Naive thymus-derived CD4-positive, alpha-beta T cell (primary cell): ENCODE results near the gene ITGA2. TPM values are rescaled to one million over a fixed set of nuclear protein-coding genes. Genes with fewer than 3 reads are reported as not detected.

Experiments
- ATAC-seq: fragments of 150-1000 bp; cut with Tn5 transposase; 2 replicates; pipeline ENCODE4 v1.10.0; 2021; ENCODE audit warnings: mild to moderate bottlenecking, moderate library complexity
- CTCF ChIA-PET: fragments of 350-600 bp; sonication (Branson Sonifier 250); formaldehyde crosslinking; loops from one replicate; lab custom pipeline; 2021; ENCODE audit warnings: antibody characterized with exemption; lab: Charles Lee
- POLR2A ChIA-PET: fragments of 350-600 bp; sonication (Branson Sonifier 250); formaldehyde crosslinking; loops from one replicate; lab custom pipeline; 2021; ENCODE audit warnings: antibody characterized with exemption, inconsistent platforms; lab: Charles Lee
- DNase-seq, 9 donors: peaks; one replicate each; pipeline versions ENCODE4 v3.0.0 to v3.0.0-alpha.2; 2020 to 2022; ENCODE audit warnings: mixed read lengths in 1 of 9
- H3K27ac ChIP-seq: one replicate; pipeline ENCODE4 v1.7.0; 2013; ENCODE audit warnings: mild to moderate bottlenecking, low read depth, low read length, moderate library complexity
- H3K27me3 ChIP-seq, 2 donors: one replicate each; pipeline ENCODE4 v1.7.0; 2013; ENCODE audit warnings: low read length in 2 of 2, mild to moderate bottlenecking in 2 of 2, moderate library complexity in 2 of 2; ENCODE audit not compliant: control insufficient read depth in 2 of 2, insufficient read depth in 2 of 2
- H3K36me3 ChIP-seq, 3 experiments: 1 replicate in 2 of 3; 2 replicates in 1 of 3; pipeline ENCODE4 v1.7.0; 2013; ENCODE audit warnings: low read length in 3 of 3, mild to moderate bottlenecking in 3 of 3, moderate library complexity in 1 of 3; ENCODE audit not compliant: insufficient read depth in 3 of 3, control insufficient read depth in 2 of 3
- H3K4me1 ChIP-seq, 2 donors: one replicate each; pipeline ENCODE4 v1.7.0; 2013; ENCODE audit warnings: low read length in 2 of 2, mild to moderate bottlenecking in 2 of 2, moderate library complexity in 1 of 2; ENCODE audit not compliant: control insufficient read depth in 2 of 2, insufficient read depth in 2 of 2
- H3K4me3 ChIP-seq: 2 replicates; pipeline ENCODE4 v1.7.0; 2013; ENCODE audit warnings: mild to moderate bottlenecking, low read length
- H3K9me3 ChIP-seq, 3 experiments: 1 replicate in 2 of 3; 2 replicates in 1 of 3; pipeline ENCODE4 v1.7.0; 2013; ENCODE audit warnings: low read length in 3 of 3; ENCODE audit not compliant: control insufficient read depth in 2 of 3
- H3K27ac Mint-ChIP-seq, 9 donors: one replicate each; pipeline ENCODE4 v1.8.0; 2020 to 2022; ENCODE audit warnings: mixed read lengths in 9 of 9, mild to moderate bottlenecking in 8 of 9, moderate library complexity in 5 of 9, inconsistent platforms in 2 of 9
- H3K27me3 Mint-ChIP-seq, 5 donors: one replicate each; pipeline ENCODE4 v1.8.0; 2021 to 2022; ENCODE audit warnings: mixed read lengths in 5 of 5, mild to moderate bottlenecking in 1 of 5
- H3K36me3 Mint-ChIP-seq, 5 donors: one replicate each; pipeline ENCODE4 v1.8.0; 2020 to 2022; ENCODE audit warnings: mixed read lengths in 5 of 5, mild to moderate bottlenecking in 3 of 5, inconsistent platforms in 1 of 5
- H3K4me1 Mint-ChIP-seq, 7 donors: one replicate each; pipeline ENCODE4 v1.8.0; 2020 to 2022; ENCODE audit warnings: mixed read lengths in 7 of 7, mild to moderate bottlenecking in 3 of 7, inconsistent platforms in 1 of 7
- H3K4me3 Mint-ChIP-seq, 10 donors: one replicate each; pipeline ENCODE4 v1.8.0; 2020 to 2022; ENCODE audit warnings: mild to moderate bottlenecking in 10 of 10, mixed read lengths in 10 of 10, moderate library complexity in 6 of 10, inconsistent platforms in 2 of 10
- H3K9me3 Mint-ChIP-seq, 11 donors: one replicate each; pipeline ENCODE4 v1.8.0; 2020 to 2022; ENCODE audit warnings: mixed read lengths in 11 of 11, mild to moderate bottlenecking in 4 of 11, inconsistent platforms in 1 of 11, moderate library complexity in 1 of 11
- intact Hi-C, 2 donors: fragments of 100-400 bp; cut with micrococcal nuclease; formaldehyde crosslinking; loops; one replicate each; pipeline ENCODE4 v1.15.1; 2023
- polyA plus RNA-seq, 2 donors: library from polyadenylated mRNA; unstranded; fragments of 300-500 nt; fragmentation: Illumina TruSeq; gene quantifications; one replicate each; pipeline ENCODE4 v1.2.3, GENCODE V29; 2021
- total RNA-seq, 6 experiments: library from RNA in 5 of 6; stranded (reverse) in 5 of 6; gene quantifications; 1 replicate in 5 of 6; 2 replicates in 1 of 6; pipeline ENCODE4 v1.2.3 and lab custom pipeline; 2021 to 2026

ITGA2 gene
- total and polyA plus RNA-seq, 7 experiments from 2014 or later = 0.16 to 8.9 (median 0.43) TPM

DNA sequence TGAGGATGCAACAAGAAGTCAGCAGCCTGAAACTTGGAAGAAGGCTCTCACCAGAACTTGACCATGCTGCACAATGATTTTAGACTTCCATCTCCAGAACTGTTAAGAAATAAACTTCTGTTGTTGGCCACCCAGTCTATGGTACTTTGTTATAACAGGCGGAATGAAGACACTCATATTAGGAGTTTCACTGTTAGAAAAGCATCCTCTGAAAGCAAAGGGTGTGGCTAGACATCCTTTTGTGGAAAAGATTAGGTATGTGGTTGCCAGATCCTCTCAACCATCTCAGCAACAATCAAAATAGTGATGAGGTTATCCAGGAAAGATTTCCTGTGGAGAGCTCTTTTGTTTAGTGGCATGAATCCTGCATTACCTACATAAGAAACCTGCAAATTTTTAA, 20.7 kb downstream of the ITGA2 start:
- Histone ChIP-seq H3K4me1 (peaks cover 0 to 3% of the 10 kb centered on the region in 2 donors), H3K27me3 (no peaks in the 10 kb centered on the region), H3K27ac (no peak overlapping the region), H3K36me3 (no peaks in the 10 kb centered on the region), H3K4me3 (no peak overlapping the region), H3K9me3 (no peaks in the 10 kb centered on the region)
- intact Hi-C loops = loop anchor here in 1 of 2 donors (10.0 kb wide), 1 partner anchor 285 kb away; no protein-coding TSS in a partner anchor
- ATAC-seq = no peak
- Mint-ChIP-seq H3K27ac (peak overlapping the region in 1 of 9 donors; percentile 68), H3K4me1 (peaks cover 0 to 77% (median 16%) of the 10 kb centered on the region in 7 donors), H3K9me3 (peaks cover 0 to 16% (median 0%) of the 10 kb centered on the region in 11 donors), H3K4me3 (peak overlapping the region in 1 of 10 donors; percentile 16), H3K36me3 (peaks cover 0 to 38% (median 0%) of the 10 kb centered on the region in 5 donors), H3K27me3 (peaks cover 0 to 6% (median 0%) of the 10 kb centered on the region in 5 donors)
- POLR2A ChIA-PET = no interaction called here
- no peak for DNase-seq
- CTCF ChIA-PET = no interaction called here

- Mint-ChIP-seq H3K9me3 (peaks cover 0 to 21% (median 0%) of the 10 kb centered on the region in 11 donors), H3K36me3 (peaks cover 0 to 44% (median 0%) of the 10 kb centered on the region in 5 donors), H3K27me3 (peaks cover 0 to 12% (median 0%) of the 10 kb centered on the region in 5 donors), H3K27ac (no peak overlapping the region), H3K4me3 (no peak overlapping the region), H3K4me1 (peaks cover 0 to 77% (median 13%) of the 10 kb centered on the region in 7 donors)
- H3K27ac ChIP-seq = no peak overlapping the region
- no peaks in the 10 kb centered on the region for H3K9me3 ChIP-seq
- ChIA-PET CTCF (no interaction called here), POLR2A (no interaction called here)
- intact Hi-C loops = no loop called here
- DNase-seq (no peak), ATAC-seq (no peak)
- H3K4me3 ChIP-seq = no peak overlapping the region
- no peaks in the 10 kb centered on the region for H3K27me3 ChIP-seq
- H3K36me3 ChIP-seq = no peaks in the 10 kb centered on the region
- peaks cover 0 to 3% of the 10 kb centered on the region in 2 donors for H3K4me1 ChIP-seq
Measured at GRCh38 chr5:53010814-53011213, 21.7 kb downstream of the ITGA2 start.

GRCh38 chr5:53011233-53011632, 22.1 kb downstream of the ITGA2 start:
- ChIA-PET POLR2A (no interaction called here), CTCF (no interaction called here)
- no peaks in the 10 kb centered on the region for H3K36me3 ChIP-seq
- H3K4me1 ChIP-seq = peaks cover 0 to 3% of the 10 kb centered on the region in 2 donors
- peaks cover 0 to 75% (median 13%) of the 10 kb centered on the region in 7 donors for H3K4me1 Mint-ChIP-seq
- intact Hi-C loops = no loop called here
- ATAC-seq = no peak
- no peak for DNase-seq
- H3K4me3 ChIP-seq = no peak overlapping the region
- no peak overlapping the region for H3K27ac Mint-ChIP-seq
- no peaks in the 10 kb centered on the region for H3K27me3 ChIP-seq
- H3K4me3 Mint-ChIP-seq = no peak overlapping the region
- peaks cover 0 to 24% (median 0%) of the 10 kb centered on the region in 11 donors for H3K9me3 Mint-ChIP-seq
- H3K36me3 Mint-ChIP-seq = peaks cover 0 to 47% (median 0%) of the 10 kb centered on the region in 5 donors
- H3K27ac ChIP-seq = no peak overlapping the region
- H3K27me3 Mint-ChIP-seq = peaks cover 0 to 14% (median 0%) of the 10 kb centered on the region in 5 donors
- no peaks in the 10 kb centered on the region for H3K9me3 ChIP-seq

DNA sequence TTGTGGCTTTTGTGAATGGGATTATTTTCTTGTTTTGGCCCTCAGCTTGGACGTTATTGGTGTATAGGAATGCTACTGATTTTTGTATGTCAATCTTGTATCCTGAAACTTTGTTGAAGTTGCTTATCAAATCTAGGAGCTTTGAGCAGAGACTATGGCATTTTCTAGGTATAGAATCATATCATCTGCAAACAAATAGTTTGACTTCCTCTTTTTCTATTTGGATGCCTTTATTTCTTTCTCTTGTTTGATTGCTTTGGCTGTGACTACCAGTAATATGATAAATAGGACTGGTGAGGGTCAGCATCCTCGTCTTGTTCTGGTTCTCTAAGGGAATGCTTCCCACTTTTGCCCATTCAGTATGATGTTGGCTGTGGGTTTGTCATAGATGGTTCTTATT, 24.7 kb downstream of the ITGA2 start:
- no peaks in the 10 kb centered on the region for H3K4me1 ChIP-seq
- DNase-seq (no peak), ATAC-seq (no peak)
- Mint-ChIP-seq H3K9me3 (peaks cover 0 to 24% (median 0%) of the 10 kb centered on the region in 11 donors), H3K4me1 (peaks cover 0 to 54% (median 0%) of the 10 kb centered on the region in 7 donors), H3K4me3 (no peak overlapping the region), H3K27ac (no peak overlapping the region), H3K27me3 (peaks cover 0 to 17% (median 0%) of the 10 kb centered on the region in 5 donors), H3K36me3 (peaks cover 0 to 62% (median 0%) of the 10 kb centered on the region in 5 donors)
- no peaks in the 10 kb centered on the region for H3K9me3 ChIP-seq
- intact Hi-C loops = no loop called here
- H3K27me3 ChIP-seq = no peaks in the 10 kb centered on the region
- CTCF ChIA-PET = interaction anchor here (0.6 kb wide), 1 partner anchor 81 kb away, joined by 3 read pairs; no protein-coding TSS in a partner anchor
- H3K36me3 ChIP-seq = no peaks in the 10 kb centered on the region
- POLR2A ChIA-PET = no interaction called here
- H3K4me3 ChIP-seq = no peak overlapping the region
- H3K27ac ChIP-seq = no peak overlapping the region

DNA sequence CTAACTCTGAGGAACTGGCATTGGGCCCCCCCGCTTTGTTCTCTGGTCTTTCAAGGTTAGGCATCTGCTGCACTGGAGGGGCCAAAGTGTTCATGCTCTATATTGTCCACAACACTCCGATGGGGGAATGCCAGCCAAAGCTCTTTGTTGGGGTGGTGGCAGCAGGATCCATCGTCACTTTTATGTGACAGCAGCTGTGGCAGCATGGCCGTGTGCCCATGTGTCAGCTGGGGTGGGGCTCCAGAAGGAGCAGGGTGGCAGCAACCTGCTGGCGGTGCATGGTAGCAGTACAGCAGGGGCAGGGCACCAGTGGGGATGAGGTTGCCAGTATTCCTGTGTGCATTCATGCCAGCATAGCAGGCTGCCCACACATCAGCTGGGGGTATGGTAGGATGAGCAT, 28.2 kb downstream of the ITGA2 start:
- H3K27ac Mint-ChIP-seq = no peak overlapping the region
- H3K36me3 Mint-ChIP-seq = peaks cover 0 to 56% (median 0%) of the 10 kb centered on the region in 5 donors
- no peak overlapping the region for H3K4me3 ChIP-seq
- H3K36me3 ChIP-seq = no peaks in the 10 kb centered on the region
- CTCF ChIA-PET = no interaction called here
- no peaks in the 10 kb centered on the region for H3K4me1 ChIP-seq
- intact Hi-C loops = no loop called here
- peaks cover 0 to 30% (median 0%) of the 10 kb centered on the region in 7 donors for H3K4me1 Mint-ChIP-seq
- H3K27me3 Mint-ChIP-seq = peaks cover 0 to 17% (median 0%) of the 10 kb centered on the region in 5 donors
- H3K4me3 Mint-ChIP-seq = no peak overlapping the region
- H3K9me3 Mint-ChIP-seq = peaks cover 0 to 24% (median 0%) of the 10 kb centered on the region in 11 donors
- ATAC-seq (no peak), DNase-seq (no peak)
- H3K27ac ChIP-seq = no peak overlapping the region
- no peaks in the 10 kb centered on the region for H3K9me3 ChIP-seq
- POLR2A ChIA-PET = no interaction called here
- H3K27me3 ChIP-seq = no peaks in the 10 kb centered on the region

DNA sequence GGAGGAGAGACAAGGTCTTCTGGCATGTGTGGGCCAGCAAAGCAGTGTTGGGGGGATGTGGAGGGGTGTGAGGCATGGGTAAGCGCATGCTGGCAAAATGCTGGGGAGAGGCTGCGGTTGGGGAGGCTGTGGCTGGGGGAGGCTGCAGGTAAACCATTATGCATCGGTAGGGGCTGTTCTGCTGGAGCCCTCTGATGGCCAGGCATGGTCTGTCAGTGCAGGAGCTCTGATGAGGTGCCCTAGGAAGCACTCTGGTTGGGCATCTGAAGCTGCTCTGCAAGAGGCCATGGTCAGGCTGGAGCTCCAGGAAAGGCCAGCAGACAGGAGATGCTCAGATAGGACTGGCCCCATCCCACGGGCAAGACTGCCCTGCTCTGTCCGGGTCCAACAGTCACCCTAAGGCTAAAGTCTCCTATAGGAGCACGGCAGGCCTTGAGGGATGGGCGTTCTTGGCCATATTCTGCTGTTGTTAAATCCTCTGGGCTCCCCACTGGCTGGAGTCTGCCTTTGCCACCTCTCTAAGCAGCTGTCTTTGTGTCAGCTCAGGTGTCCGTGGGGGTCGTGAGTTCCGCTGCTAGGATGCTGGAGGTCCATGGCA, 28.7 kb downstream of the ITGA2 start:
- peaks cover 0 to 23% (median 0%) of the 10 kb centered on the region in 11 donors for H3K9me3 Mint-ChIP-seq
- no peak overlapping the region for H3K27ac Mint-ChIP-seq
- Histone ChIP-seq H3K4me3 (no peak overlapping the region), H3K4me1 (no peaks in the 10 kb centered on the region), H3K27ac (no peak overlapping the region), H3K9me3 (no peaks in the 10 kb centered on the region), H3K27me3 (no peaks in the 10 kb centered on the region), H3K36me3 (no peaks in the 10 kb centered on the region)
- no peak overlapping the region for H3K4me3 Mint-ChIP-seq
- intact Hi-C loops = no loop called here
- H3K4me1 Mint-ChIP-seq = peaks cover 0 to 30% (median 0%) of the 10 kb centered on the region in 7 donors
- H3K27me3 Mint-ChIP-seq = peaks cover 0 to 17% (median 0%) of the 10 kb centered on the region in 5 donors
- no peak for ATAC-seq
- no peak for DNase-seq
- ChIA-PET CTCF (no interaction called here), POLR2A (no interaction called here)
- peaks cover 0 to 53% (median 0%) of the 10 kb centered on the region in 5 donors for H3K36me3 Mint-ChIP-seq
